HT1080 (cell line): ENCODE measurements around the gene FMN2. TPM values are rescaled to one million over a fixed set of nuclear protein-coding genes. Genes with fewer than 3 reads are reported as not detected.
"Not testable (repeated sequence)": the region's sequence is repeated elsewhere in the genome, so short reads cannot be mapped to it uniquely, and the experiment has no call there.

Experiments
- DNase-seq: peaks from one replicate; pipeline ENCODE4 v3.0.0-alpha.2; 2015; ENCODE audit warnings: low read depth
- total RNA-seq: library from RNA; depleted of rRNA; stranded (reverse); fragments of >200 nt; shearing (Covaris generic); gene quantifications from 2 replicates; pipeline ENCODE4 v1.2.3, GENCODE V29; 2014

The FMN2 gene
- total RNA-seq, 1 experiment from 2014 or later, result 1.3 TPM

DNA sequence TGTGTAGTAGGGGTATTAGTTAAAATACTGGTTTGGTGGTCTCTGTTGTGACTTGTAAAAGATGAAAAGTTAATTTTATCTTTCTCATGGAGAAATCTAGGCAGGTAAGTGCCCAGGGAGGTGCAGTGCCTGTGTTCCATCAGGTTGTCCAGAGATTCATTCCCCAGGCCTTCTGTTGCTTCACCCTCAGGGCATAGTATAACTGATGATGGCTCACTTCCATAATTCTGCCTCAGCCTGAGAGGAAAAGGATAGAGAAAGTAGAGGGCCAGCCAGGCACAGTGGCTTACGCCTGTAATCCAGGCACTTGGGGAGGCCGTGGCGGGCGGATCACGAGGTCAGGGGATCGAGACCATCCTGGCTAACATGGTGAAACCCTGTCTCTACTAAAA, 153.9 kb downstream of the FMN2 start:
- DNase-seq, result no peak

DNA sequence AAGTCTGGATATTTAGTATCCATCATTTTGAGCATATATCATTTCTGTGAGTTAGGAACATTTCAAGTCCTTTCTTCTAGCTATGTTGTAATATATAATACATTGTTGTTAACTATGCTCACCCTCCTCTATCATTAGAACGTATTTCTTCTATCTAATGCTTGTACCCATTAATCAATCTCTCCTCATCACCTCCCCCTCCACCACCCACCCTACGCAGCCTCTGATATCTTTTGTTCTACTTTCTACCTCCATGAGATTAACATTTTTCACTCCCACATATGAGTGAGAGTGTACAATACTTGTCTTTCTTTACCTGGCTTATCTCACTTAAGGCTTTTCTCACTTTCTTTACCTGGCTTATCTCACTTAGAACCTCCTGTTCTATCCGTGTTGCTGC, 156.2 kb downstream of the FMN2 start:
- DNase-seq, result no peak

DNA sequence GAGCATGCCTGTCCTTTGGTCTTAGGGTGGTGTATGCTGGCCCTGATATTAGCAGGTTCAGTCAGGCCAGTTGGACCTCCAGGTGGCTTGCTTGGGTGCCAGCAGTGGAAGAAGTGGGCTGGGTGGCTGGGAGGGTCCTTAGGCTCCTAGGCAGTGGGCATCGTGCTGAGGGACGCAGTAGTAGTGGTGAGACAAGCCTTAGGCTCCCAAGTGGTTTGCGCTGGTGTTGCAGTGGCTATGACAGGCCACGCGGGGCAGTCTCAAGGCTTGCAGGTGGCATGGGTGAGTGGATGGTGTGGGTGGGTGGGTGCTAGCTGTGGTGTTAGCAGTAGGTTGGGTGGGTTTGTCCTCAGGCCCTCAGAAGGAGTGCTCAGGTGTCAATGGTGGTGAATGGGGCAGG, 162.3 kb downstream of the FMN2 start:
- no peak for DNase-seq

DNA sequence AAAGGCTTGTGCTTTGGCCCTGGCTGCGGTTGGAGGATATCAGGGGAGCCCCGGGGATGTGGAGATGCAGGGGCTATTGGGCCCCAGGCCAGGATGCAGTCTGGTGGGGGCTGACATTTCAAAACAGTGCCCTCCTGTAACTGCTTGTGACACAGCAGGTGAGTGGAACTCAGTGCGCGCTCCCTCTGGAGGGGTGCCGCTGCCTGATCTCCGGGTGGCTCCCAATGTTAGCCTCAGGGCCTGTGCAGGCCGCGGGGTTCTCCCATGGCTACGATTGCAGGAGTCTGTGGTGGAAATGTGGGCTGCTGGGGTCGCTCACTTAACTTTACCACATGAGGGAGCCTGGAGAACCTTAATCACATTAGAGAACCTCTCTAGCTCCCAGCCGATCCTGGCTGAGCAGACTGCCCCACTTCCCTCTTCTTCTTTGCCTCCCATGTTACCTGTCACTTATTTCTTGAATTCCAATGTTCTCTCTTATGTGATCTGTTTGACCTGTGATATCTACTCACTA, 163.2 kb downstream of the FMN2 start:
- DNase-seq, result no peak

DNA sequence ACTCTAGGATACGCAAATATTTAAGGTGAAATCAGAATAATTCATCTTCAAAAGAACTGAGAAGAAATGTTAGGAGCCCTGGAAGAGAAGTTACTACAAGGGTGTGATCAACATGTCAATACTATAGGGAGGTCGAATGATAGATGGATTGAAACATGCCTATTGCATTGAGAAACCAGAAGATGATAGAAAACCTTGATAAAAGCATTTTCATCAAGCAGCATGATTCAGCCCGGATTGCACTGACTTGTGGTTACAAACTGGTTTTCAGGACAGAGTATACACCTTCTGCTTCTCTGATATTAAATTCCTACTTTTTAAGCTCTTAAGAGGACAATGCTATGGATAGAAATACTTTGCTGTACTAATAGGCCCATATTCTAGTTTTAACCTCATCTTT, 164.2 kb downstream of the FMN2 start:
- DNase-seq, result no peak

DNA sequence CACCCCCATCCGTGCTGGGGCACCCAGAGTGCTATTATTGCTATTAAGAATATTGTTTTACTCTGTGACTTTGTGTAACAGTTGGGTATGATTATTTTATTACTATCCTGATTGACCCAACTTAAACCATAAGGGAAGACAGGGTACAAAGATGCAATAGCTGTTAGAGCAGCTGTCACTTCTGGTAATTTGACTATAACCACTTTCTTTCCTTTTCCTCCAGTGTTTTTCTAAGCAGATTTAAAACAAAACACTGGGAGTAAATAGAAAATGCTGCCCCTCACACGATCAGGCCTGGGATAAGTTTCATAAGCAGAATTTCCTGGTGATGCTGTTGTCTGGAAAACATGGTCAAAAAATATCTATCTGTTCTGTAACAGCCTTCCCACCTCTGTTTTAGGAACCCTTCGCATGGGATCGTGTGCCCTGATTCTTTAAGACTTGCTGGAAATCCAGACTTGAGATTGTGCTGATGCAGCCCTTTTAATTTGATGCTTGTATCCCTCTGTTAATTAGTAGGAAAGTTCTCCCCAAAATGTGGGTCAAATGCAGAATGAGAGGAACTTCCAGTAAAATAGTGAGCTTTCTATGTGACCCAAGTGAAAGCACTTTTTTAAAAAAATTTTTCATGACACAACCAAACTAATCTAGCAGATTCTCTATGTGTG, 165.3 kb downstream of the FMN2 start:
- DNase-seq, result no peak

DNA sequence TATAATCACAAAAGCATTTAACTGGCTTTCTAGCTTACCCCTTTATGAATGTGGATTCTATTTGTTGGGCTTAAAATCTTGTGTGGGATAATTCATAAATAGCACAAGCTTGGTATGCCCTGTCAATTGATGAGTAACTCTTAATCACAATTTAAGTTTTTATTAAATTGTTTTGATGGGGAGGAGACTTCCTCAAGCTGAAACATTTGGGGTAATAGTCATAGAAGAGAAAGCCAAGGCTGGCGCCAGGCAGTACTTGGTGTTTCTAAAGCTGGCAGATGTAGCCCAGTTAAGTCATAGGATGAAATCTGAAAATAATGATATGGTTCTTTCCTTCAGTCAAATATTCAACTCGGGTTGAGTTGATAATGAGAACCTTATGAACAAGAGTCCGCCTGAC, 167.2 kb downstream of the FMN2 start:
- DNase-seq, result peak; percentile 45

DNA sequence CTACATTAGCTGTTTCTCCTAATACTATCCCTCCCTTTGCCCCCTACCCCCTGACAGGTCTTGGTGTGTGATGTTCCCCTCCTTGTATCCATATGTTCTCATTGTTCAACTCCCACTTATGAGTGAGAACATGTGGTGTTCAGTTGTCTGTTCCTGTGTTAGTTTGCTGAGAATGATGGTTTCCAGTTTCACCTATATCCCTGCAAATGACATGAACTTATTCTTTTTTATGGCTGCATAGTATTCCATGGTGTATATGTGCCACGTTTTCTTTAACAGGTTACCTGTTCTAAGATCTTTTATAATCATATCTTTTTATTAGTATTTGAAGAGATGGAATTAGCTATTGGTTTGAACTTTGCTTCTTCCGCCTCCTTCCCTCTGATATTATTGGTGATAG, 172.8 kb downstream of the FMN2 start:
- not testable (repeated sequence) for DNase-seq

DNA sequence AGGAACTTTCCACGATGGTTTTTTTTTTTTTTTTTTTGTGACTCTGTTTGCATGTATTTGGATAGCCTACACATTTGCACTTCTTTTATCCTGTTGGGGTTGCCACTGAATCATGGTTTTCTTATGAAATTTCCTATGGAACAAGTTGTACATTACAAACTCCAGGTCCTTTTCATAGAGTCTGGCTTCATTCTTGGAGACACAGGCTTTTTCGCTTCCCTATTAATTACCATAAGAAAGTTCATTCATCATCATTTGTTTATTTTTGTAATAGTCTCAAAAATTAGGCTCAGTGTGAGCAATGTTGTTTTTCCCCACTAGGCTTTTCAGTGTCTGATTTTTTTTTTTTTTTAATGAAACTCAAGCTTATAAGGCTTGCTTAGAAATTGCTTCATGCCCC, 179.4 kb downstream of the FMN2 start:
- no peak for DNase-seq

DNA sequence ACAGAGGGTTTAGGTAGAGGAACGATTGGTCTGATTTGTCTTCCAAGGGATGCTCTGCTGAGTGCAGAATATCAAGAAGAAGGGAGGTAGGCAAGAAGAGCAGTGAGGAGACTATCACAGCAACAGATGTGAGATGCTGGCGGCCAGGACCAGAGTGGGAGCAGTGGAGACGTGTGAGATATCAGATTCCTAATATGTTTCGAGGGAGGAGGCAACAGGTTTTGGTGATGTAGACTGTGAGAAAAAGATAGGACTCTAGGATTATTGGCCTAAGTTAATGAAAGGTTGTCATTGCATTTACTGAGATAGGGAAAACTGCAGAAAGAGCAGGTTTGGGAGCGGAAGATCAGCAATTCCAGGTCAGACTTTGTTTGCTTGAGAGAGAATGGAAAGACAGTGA, 182.9 kb downstream of the FMN2 start:
- no peak for DNase-seq

DNA sequence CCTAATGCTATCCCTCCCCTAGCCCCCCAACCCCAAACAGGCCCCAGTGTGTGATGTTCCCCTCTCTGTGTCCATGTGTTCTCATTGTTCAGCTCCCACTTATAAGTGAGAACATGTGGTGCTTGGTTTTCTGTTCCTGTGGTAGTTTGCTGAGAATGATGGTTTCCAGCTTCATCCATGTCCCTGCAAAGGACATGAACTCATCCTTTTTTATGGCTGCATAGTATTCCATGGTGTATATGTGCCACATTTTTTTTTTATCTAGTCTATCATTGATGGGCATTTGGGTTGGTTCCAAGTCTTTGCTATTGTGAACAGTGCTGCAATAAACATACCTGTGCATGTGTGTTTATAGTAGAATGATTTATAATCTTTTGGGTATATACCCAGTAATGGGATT, 183.5 kb downstream of the FMN2 start:
- not testable (repeated sequence) for DNase-seq

DNA sequence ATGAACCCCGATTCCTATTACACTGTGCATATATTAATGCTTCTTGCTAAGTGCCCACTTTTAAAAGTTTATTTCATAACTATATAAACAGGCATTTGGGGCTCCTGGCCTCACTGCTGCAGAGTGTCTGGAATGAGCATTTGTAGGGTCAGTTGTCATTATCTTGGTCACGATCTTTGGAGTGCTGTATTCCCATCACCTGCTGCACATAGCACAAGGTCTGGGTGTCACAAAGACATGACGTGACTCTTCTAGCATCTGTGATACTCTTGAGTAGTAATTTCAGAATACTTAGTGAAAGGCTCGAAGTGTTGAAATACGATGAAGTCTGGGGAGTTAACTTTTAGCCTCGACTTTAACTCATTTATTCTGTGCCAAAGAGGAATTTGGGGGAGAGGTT, 186.4 kb downstream of the FMN2 start:
- no peak for DNase-seq

DNA sequence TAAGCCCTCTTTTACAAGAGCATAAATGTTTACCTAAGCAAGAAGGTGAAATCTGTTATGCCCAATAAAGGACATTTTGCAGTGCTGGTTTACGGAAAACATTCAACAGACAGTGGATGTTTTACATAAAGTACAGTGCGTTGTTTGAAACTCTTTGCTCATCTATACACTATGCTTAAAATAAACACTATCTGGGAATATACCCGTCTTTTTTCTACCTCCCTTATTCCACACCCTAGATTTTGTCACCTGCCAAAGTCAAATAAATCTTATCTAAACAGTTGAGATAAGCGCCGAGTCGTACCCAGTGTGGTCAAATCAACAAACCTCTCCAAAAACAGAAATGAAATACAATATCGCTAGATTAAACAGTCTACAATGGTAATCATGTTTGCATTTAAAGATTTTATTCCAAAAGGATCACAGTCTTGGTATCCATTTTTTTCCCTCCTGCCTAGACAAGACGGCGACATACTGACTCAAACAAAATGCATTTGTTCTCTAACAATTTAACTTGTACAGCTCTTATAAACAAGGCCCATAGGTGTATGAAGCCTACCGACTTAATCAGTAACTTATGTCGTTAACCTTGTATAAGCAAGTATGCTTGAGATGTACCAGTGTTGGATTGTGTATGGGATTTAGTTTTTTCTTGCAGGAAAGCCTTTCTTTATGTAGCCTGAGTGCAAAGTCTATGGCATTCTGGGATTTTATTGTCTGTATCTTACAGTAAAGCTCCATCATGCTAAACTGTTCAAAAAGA, 189.1 kb downstream of the FMN2 start:
- no peak for DNase-seq

DNA sequence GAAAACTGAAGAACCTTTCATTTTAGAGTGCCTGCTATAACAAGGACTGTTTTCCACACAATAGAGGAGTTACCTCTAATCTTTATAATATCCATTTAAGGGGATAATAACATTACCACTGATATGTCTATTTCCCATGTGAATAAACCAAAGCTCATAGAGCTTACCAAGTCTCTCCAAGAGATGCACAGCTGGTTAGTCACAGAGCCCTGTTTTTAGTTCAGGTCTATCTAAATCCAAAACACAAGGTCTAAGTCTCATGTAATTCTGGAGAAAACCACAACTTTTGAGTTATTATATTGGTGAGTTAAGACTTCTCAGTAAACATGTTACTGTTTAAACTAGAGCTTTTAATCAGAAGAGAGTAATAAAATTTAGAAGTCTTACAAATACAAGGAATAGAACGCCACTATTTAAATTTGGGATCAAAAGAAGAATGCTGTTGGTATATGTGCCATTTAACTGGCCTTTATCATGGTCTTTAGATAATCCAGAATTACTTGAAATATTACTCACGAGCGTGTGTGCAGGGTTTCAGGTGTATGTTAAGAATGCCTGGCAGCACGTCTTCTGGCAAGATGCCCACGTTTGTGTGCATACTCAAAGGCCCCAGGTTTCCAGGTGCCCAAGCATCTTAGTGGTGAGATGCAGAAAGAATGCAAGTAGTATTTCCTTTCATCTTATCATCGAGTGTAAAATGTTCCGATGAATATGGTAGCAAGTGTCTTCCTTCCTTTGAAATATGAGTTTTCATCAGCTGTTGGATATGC, 190.6 kb downstream of the FMN2 start:
- DNase-seq, result no peak

DNA sequence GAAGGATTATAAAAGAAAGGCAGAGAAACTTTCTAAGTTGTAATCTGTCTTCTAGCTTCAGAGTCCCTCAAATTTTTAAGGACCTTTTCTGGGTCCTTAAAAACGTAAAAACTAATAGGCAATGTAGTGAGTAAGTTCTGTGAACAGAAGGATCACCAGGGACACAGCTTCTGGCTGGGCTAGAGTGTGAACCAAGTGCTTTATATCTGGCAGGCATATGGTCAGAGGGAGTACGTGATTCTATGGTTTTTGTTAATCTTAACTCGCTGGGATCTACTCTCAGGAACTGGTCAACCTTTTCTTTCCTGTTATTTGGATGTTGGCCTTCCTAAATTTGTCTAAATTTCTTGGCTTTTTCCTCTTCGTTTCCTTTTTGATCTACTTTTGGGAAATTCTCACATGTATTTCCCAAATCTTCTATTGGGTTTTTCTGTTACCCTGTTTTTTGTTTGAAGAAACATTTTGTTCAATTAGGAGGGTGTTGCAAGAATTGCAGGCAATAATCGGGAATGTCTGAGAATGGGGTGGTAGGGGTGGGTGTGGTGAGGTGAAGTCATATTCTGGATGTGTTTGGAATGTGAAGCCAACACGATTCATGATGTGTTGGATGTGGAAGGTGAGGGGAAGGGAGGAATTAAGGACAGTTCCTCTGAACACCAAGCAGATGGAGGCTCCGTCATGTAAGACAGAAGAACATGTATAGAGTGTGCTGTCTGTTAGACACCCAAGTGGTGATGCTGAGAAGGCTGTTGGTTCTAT, 193.2 kb downstream of the FMN2 start:
- DNase-seq, result no peak

DNA sequence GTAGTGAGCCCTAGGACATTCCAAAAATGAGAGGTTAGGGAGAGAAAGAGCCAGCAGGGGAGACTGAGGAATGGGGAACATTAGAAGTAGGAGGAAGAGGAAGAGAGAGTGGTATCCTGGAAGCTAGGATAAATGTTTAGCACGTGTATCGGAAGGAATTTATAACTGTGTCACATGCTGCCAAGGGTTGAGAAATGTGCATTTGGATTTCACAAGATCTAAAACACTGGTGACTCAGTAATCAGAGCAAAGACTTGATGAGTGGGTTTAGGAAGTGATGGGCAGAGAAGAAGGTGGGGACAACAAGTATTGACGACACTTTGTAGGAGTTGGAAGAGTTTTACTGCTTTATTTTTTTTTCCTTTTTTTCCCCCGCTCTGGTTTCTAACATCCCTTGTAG, 193.9 kb downstream of the FMN2 start:
- DNase-seq, result peak; percentile 14

DNA sequence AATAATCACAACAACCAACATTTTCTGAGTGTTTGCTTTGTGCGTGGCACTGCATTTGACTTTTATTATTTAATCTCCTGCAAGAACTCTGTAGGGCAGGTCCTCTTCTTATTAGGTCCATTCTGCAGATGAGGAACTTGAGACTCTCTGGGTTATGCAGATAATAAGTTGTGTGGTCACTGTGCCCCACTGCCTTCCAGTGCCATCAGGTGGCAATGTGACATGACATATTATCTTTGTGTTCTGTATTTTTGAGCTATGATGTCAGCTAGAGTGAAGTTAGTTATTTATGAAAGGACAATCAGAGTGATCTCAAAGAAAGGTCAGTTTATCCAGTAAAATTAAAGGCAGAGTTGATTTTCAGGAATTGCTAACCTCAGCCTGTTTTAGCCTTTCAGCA, 196.0 kb downstream of the FMN2 start:
- no peak for DNase-seq

DNA sequence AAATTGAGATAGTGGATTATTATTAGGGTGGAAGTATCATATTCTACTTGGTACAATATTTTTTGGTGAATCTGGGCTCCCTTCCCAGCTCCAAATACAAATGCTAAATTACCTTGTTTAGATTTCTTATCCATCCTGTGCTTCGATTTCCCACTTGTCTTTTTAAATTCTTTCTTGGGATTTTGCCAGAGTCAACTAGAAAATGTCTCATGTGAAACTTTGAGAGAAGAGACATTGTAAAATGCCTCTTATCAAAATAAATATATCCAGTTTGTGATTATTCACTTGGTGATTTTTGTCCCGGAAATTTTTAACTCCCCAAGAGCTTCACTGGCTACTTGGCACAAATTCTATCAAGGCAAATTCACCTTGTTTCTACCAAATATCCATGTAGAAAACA, 202.0 kb downstream of the FMN2 start:
- no peak for DNase-seq

DNA sequence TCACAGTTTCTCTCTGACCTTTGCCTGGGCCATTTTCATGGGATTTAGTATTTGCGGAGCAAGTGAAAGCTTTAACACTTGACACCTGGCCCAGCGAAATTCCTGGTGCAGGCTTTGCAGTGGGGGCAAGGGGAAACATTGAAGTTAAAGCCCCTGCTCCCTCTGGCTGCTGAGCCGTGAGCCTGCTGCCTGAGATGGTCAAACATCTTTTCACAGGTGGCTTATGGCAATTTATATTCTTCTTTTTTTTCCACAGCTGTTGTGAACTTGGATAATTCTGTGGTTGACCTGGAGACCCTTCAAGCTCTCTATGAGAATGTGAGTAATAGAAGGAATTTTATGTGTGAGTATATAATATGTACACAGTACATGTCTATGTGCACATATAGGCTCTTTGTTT, 202.9 kb downstream of the FMN2 start:
- DNase-seq, result peak; percentile 9

DNA sequence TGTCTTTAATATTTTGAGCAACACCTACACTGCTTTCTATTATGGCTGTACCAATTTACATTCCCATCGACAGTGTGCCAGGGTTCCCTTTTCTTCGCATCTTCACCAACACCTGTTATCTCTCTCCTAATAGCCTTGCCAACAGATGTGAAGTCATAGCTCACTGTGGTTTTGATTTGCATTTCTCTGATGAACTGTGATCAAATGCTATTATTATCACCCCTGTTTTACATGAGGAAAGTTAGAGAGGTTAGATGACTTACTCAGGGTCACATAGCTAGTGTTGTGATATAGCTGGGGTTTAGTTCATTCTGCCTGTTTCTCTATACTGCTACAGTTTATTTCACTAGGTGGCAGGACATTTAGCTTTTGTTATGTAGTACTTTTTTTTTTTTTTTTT, 204.1 kb downstream of the FMN2 start:
- DNase-seq, result no peak

DNA sequence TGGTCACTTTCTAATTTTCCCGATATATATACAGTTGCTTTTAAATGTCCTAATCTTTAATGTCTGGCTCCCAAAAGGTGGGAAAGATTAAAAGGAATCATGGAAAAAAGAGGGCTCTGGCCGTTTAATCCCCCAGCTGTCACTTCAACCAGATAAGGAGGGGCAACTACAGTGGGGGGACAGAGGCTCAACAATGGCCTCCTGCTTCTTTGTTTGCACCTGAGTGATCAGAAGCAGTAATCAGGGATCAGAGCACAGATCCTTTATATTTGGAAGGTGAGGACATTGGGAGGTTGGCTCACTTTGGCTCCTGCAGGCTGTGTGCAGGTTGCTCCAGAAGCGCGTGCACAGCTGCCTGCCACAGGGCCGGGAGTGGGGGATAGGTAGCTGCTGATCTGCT, 212.8 kb downstream of the FMN2 start:
- no peak for DNase-seq

DNA sequence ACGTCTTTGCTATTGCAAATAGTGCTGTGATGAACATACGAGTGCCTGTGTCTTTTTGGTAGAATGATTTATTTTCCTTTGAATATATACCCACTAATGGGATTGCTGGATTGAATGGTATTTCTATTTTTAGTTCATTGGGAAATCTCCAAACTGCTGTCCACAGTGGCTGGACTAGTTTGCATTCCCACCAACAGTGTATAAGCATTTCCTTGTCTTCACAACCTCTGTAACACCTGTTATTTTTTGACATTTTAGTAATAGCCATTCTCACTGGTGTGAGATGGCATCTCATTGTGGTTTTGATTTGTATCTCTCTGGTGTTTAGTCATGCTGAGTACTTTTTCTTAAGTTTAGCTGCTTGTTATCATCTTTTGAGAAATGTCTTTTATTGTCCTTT, 215.0 kb downstream of the FMN2 start:
- no peak for DNase-seq
